Measurements from ENCODE around the gene TNIK. TPM values are rescaled to one million over a fixed set of nuclear protein-coding genes. Genes with fewer than 3 reads are reported as not detected.

The TNIK gene
- total RNA-seq, 1 donor = 24.2 TPM

- TF ChIP-seq, protein P1, sequence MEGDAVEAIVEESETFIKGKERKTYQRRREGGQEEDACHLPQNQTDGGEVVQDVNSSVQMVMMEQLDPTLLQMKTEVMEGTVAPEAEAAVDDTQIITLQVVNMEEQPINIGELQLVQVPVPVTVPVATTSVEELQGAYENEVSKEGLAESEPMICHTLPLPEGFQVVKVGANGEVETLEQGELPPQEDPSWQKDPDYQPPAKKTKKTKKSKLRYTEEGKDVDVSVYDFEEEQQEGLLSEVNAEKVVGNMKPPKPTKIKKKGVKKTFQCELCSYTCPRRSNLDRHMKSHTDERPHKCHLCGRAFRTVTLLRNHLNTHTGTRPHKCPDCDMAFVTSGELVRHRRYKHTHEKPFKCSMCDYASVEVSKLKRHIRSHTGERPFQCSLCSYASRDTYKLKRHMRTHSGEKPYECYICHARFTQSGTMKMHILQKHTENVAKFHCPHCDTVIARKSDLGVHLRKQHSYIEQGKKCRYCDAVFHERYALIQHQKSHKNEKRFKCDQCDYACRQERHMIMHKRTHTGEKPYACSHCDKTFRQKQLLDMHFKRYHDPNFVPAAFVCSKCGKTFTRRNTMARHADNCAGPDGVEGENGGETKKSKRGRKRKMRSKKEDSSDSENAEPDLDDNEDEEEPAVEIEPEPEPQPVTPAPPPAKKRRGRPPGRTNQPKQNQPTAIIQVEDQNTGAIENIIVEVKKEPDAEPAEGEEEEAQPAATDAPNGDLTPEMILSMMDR (IDR thresholded peaks at IDR 0.05; ENCODE audit: insufficient read depth, low read length) = no peak
- DNase-seq (ENCODE audit: low read depth) = no peak
- no peak overlapping the region for H3K4me3 ChIP-seq (ENCODE audit: low read depth, low read length)
Observed at GRCh38 chr3:171199473-171199829, 260.8 kb downstream of the TNIK start.

- TF ChIP-seq, protein P1 (IDR thresholded peaks at IDR 0.05; ENCODE audit: insufficient read depth, low read length) = no peak
- H3K4me3 ChIP-seq (ENCODE audit: low read depth, low read length) = no peak overlapping the region
Observed at GRCh38 chr3:171198781-171199472, 261.3 kb downstream of the TNIK start.

DNA sequence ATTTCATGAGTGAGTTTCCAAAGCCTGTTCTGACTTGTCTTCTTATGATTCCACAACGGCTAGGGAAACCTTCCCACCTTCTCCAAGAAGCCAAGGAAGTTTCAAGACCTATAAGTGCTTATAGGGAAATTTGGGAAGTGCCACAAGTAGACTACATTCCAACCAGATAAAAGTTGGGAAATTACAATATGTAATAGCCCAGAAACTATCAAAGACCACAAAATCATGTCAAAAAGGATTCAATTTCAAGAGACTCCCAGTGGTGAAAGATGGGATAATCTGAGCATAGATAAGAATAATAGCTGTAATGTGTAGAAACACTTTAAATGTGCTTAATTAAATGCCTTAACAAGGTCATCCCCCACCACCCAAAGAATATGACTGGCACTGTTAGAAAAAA lies 264.5 kb downstream of the TNIK start:
- no peak overlapping the region for H3K4me3 ChIP-seq (ENCODE audit: low read depth, low read length)
- TF ChIP-seq, protein P1 (IDR thresholded peaks at IDR 0.05; ENCODE audit: insufficient read depth, low read length) = peak; percentile 34
- DNase-seq (ENCODE audit: low read depth) = peak; percentile 41

More at GRCh38 chr3:171198781-171199472, 261.3 kb downstream of the TNIK start:
- no peak for DNase-seq (ENCODE audit: low read depth)

GRCh38 chr3:171194965-171195364 lies 265.2 kb downstream of the TNIK start:
- no peak for DNase-seq (ENCODE audit: low read depth)
- H3K4me3 ChIP-seq (ENCODE audit: low read depth, low read length) = no peak overlapping the region
- TF ChIP-seq, protein P1 (IDR thresholded peaks at IDR 0.05; ENCODE audit: insufficient read depth, low read length) = no peak

DNA sequence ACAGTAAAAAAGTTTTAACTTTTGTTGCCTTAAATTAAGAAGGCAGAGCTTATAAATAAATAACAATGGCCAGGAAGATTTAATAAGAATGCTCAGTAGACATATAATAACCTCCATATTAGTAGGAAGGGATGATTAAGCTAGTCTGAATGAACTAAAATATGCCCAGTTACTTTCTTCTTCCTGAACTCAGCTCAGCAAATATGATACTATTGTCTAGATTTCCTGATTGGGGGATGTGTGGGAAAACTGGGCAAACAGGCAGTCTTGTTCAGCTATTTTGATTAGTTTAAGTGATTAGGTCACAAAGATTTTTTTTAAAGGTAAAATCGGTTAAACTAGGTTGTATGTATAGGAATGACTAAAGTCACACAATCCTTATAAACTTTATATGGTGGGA lies 266.5 kb downstream of the TNIK start:
- H3K4me3 ChIP-seq (ENCODE audit: low read depth, low read length) = no peak overlapping the region
- DNase-seq (ENCODE audit: low read depth) = peak; percentile 52
- TF ChIP-seq, protein P1 (IDR thresholded peaks at IDR 0.05; ENCODE audit: insufficient read depth, low read length) = no peak

- TF ChIP-seq, protein P1 (IDR thresholded peaks at IDR 0.05; ENCODE audit: insufficient read depth, low read length) = no peak
- DNase-seq (ENCODE audit: low read depth) = peak; percentile 96
Observed at GRCh38 chr3:171192176-171192854, 267.9 kb downstream of the TNIK start.

More at GRCh38 chr3:171192176-171192854, 267.9 kb downstream of the TNIK start:
- no peak overlapping the region for H3K4me3 ChIP-seq (ENCODE audit: low read depth, low read length)

All from fibroblast of the aortic adventitia (primary cell).